OCI-LY3 (cell line): Measurements from ENCODE around the gene FMOD.

Experiments
- H2AFZ ChIP-seq: fragments of 200-600, 300-600 bp; shearing (Covaris generic); 2 replicates; pipeline ENCODE4 v1.6.0; 2014; ENCODE audit warnings: antibody characterized with exemption, low read depth, low read length
- H3K27ac ChIP-seq: fragments of 200-600, 300-600 bp; sonication (generic); 2 replicates; pipeline ENCODE4 v1.5.1; 2014; ENCODE audit warnings: mild to moderate bottlenecking, low read length, moderate library complexity, mixed read lengths
- H3K27me3 ChIP-seq: fragments of 200-600, 300-600 bp; sonication (generic); 2 replicates; pipeline ENCODE4 v1.6.1; 2014; ENCODE audit warnings: low read depth, low read length, mixed read lengths
- H3K36me3 ChIP-seq: fragments of 200-600, 300-600 bp; sonication (generic); replicated peaks from 2 replicates; pipeline ENCODE3; 2014; ENCODE audit warnings: low read depth, low read length, mixed read lengths
- H3K4me1 ChIP-seq: fragments of 300-600, 200-600 bp; sonication (generic); 2 replicates; pipeline ENCODE4 v1.6.1; 2014; ENCODE audit warnings: low read length, mixed read lengths
- H3K4me2 ChIP-seq: fragments of 200-600, 300-600 bp; sonication (generic); 2 replicates; pipeline ENCODE4 v1.6.1; 2014; ENCODE audit warnings: low read length, mixed read lengths
- H3K4me3 ChIP-seq: fragments of 300-600, 200-600 bp; sonication (generic); 2 replicates; pipeline ENCODE4 v1.5.1; 2014; ENCODE audit warnings: antibody characterized with exemption, mild to moderate bottlenecking, low read length, moderate library complexity
- H3K79me2 ChIP-seq: fragments of 300-600, 200-600 bp; shearing (Covaris generic); 2 replicates; pipeline ENCODE4 v1.6.1; 2014; ENCODE audit warnings: mild to moderate bottlenecking, low read length, mixed read lengths
- H3K9ac ChIP-seq: fragments of 300-600, 200-600 bp; shearing (Covaris generic); 2 replicates; pipeline ENCODE4 v1.6.0; 2014; ENCODE audit warnings: mild to moderate bottlenecking, low read length, moderate library complexity
- H3K9me3 ChIP-seq: fragments of 200-600, 300-600 bp; shearing (Covaris generic); 2 replicates; pipeline ENCODE4 v1.6.1; 2014; ENCODE audit warnings: low read length, mixed read lengths; ENCODE audit not compliant: insufficient read depth
- H4K20me1 ChIP-seq: fragments of 200-600, 300-600 bp; sonication (generic); 2 replicates; pipeline ENCODE4 v1.6.1; 2016; ENCODE audit warnings: low read length, mixed read lengths; ENCODE audit not compliant: insufficient read depth
- CTCF ChIP-seq: fragments of 200-600, 300-600 bp; sonication (generic); IDR thresholded peaks from 2 replicates; pipeline ENCODE4 v1.5.1; 2014; ENCODE audit warnings: antibody characterized with exemption, low read length, low read depth
- EZH2phosphoT487 ChIP-seq: fragments of 200-600 bp; shearing (Covaris generic); IDR thresholded peaks from 2 replicates; pipeline ENCODE4 v1.6.1; 2018; ENCODE audit warnings: antibody characterized with exemption, mixed run types, low read depth

The FMOD gene

GRCh38 chr1:203351037-203351625 is at the start of gene FMOD:
Gene FMOD, minus strand, starts transcription at chr1:203351122. Its CDS starts 2,852 bp downstream, at chr1:203348270.
- H3K27me3 ChIP-seq = peaks cover 9% of the 10 kb centered on the region; the same call in 1 of the 2 replicates
- no peaks in the 10 kb centered on the region for H3K36me3 ChIP-seq
- H3K4me3 ChIP-seq = peak within 1 kb of the TSS; percentile 39
- H3K9ac ChIP-seq = no peak within 1 kb of the TSS
- H3K9me3 ChIP-seq = no peaks in the 10 kb centered on the region
- peak within 1 kb of the TSS; percentile 49 for H2AFZ ChIP-seq
- H3K79me2 ChIP-seq = no peaks in the 10 kb centered on the region
- no peak for TF ChIP-seq EZH2phosphoT487
- peak; percentile 40 for TF ChIP-seq CTCF
- no peaks in the 10 kb centered on the region for H4K20me1 ChIP-seq
- peak within 1 kb of the TSS; percentile 53 for H3K4me2 ChIP-seq
- H3K4me1 ChIP-seq = peaks cover 6% of the 10 kb centered on the region; the same call in 1 of the 2 replicates
- H3K27ac ChIP-seq = no peak within 1 kb of the TSS

- H3K36me3 ChIP-seq = no peaks in the 10 kb centered on the region
- H3K9ac ChIP-seq = no peak overlapping the region
- no peaks in the 10 kb centered on the region for H3K9me3 ChIP-seq
- H3K4me3 ChIP-seq = no peak overlapping the region
- no peaks in the 10 kb centered on the region for H4K20me1 ChIP-seq
- TF ChIP-seq CTCF (no peak), EZH2phosphoT487 (no peak)
- no peak overlapping the region for H3K27ac ChIP-seq
- H2AFZ ChIP-seq = no peak overlapping the region
- peaks cover 4% of the 10 kb centered on the region; the same call in 1 of the 2 replicates for H3K4me1 ChIP-seq
- 0 out of 2 replicates have a peak, but pooled peaks cover 6% of the 10 kb centered on the region for H3K27me3 ChIP-seq
- H3K4me2 ChIP-seq = no peak overlapping the region
- H3K79me2 ChIP-seq = no peaks in the 10 kb centered on the region
Observed at GRCh38 chr1:203396595-203397194, 45.8 kb upstream of the FMOD start.

GRCh38 chr1:203395751-203396150 is 44.8 kb upstream of the FMOD start:
- Histone ChIP-seq H2AFZ (no peak overlapping the region), H3K4me2 (no peak overlapping the region), H3K27ac (no peak overlapping the region), H4K20me1 (no peaks in the 10 kb centered on the region), H3K4me1 (peaks cover 4% of the 10 kb centered on the region; the same call in 1 of the 2 replicates), H3K4me3 (no peak overlapping the region), H3K36me3 (no peaks in the 10 kb centered on the region), H3K79me2 (no peaks in the 10 kb centered on the region), H3K9ac (no peak overlapping the region), H3K9me3 (no peaks in the 10 kb centered on the region), H3K27me3 (0 out of 2 replicates have a peak, but pooled peaks cover 6% of the 10 kb centered on the region)
- no peak for TF ChIP-seq CTCF
- TF ChIP-seq EZH2phosphoT487 = no peak

- Histone ChIP-seq H3K9ac (no peak overlapping the region), H3K9me3 (no peaks in the 10 kb centered on the region), H3K36me3 (no peaks in the 10 kb centered on the region), H3K27me3 (no peaks in the 10 kb centered on the region), H3K4me3 (no peak overlapping the region), H3K27ac (no peak overlapping the region), H3K79me2 (no peaks in the 10 kb centered on the region), H3K4me1 (no peaks in the 10 kb centered on the region), H3K4me2 (no peak overlapping the region), H4K20me1 (no peaks in the 10 kb centered on the region), H2AFZ (no peak overlapping the region)
- TF ChIP-seq CTCF = no peak
- no peak for TF ChIP-seq EZH2phosphoT487
Observed at GRCh38 chr1:203390298-203390697, 39.4 kb upstream of the FMOD start.
